Measurements from ENCODE around the gene DOK1.

The DOK1 gene

GRCh38 chr2:74553892-74554819, at the start of gene DOK1, which contains the start of gene LOXL3:
TSS of gene DOK1 (plus strand) at chr2:74554720. CDS start at chr2:74554755, 35 bp downstream.
TSS of gene LOXL3 (minus strand) at chr2:74553942. CDS start at chr2:74552634, 1,308 bp downstream.
- peak; percentile 75 for DNase-seq

GRCh38 chr2:74505448-74506246, 48.9 kb upstream of the DOK1 start:
- DNase-seq, result no peak

- peak; percentile 98 for DNase-seq
Observed at GRCh38 chr2:74507145-74507925, 47.2 kb upstream of the DOK1 start, which contains the start of gene PCGF1. TSS of gene PCGF1 (minus strand) at chr2:74507695. CDS start at chr2:74507668, 27 bp downstream.

GRCh38 chr2:74507926-74508520, 46.5 kb upstream of the DOK1 start:
- no peak for DNase-seq

- DNase-seq, result no peak
Observed at GRCh38 chr2:74510272-74510671, 44.2 kb upstream of the DOK1 start.

GRCh38 chr2:74511104-74511989, 43.2 kb upstream of the DOK1 start:
- DNase-seq, result no peak

GRCh38 chr2:74512744-74513604, 41.5 kb upstream of the DOK1 start:
- DNase-seq, result no peak

- no peak for DNase-seq
Observed at GRCh38 chr2:74513605-74514367, 40.7 kb upstream of the DOK1 start.

GRCh38 chr2:74514368-74515270, 39.9 kb upstream of the DOK1 start, which contains the start of gene TLX2:
TSS of gene TLX2 (plus strand) at chr2:74514450. CDS start at chr2:74514807, 357 bp downstream.
- no peak for DNase-seq

GRCh38 chr2:74515271-74515980, 39.1 kb upstream of the DOK1 start:
- DNase-seq, result no peak

- peak; percentile 70 for DNase-seq
Observed at GRCh38 chr2:74515981-74516633, 38.4 kb upstream of the DOK1 start.

GRCh38 chr2:74516650-74517049, 37.9 kb upstream of the DOK1 start:
- DNase-seq, result no peak

GRCh38 chr2:74522516-74522915, 32.0 kb upstream of the DOK1 start:
- DNase-seq, result no peak

- no peak for DNase-seq
Observed at GRCh38 chr2:74524005-74524404, 30.5 kb upstream of the DOK1 start.

- no peak for DNase-seq
Observed at GRCh38 chr2:74524955-74525716, 29.4 kb upstream of the DOK1 start.

Data from CD4-positive, alpha-beta T cell treated with Interleukin-4 for 4 hours (primary cell).